HEK293 (cell line): ENCODE results near the gene TCHP.

Experiments
- SCRT2 ChIP-seq: fragments of 450-650 bp; formaldehyde crosslinking; IDR thresholded peaks from 2 replicates; pipeline ENCODE4 v1.5.1; 2016; ENCODE audit warnings: missing biosample characterization, missing genetic modification characterization
- SETDB1 ChIP-seq: IDR thresholded peaks from one replicate; pipeline ENCODE4 v1.6.1; 2017; ENCODE audit warnings: mild to moderate bottlenecking, low read length, moderate library complexity, mixed read lengths; ENCODE audit not compliant: insufficient read length
- ZNF10 ChIP-seq: fragments of 450-650 bp; formaldehyde crosslinking; IDR thresholded peaks from 2 replicates; pipeline ENCODE4 v1.5.1; 2017; ENCODE audit warnings: missing biosample characterization, missing genetic modification characterization
- ZNF341 ChIP-seq: fragments of 450-650 bp; formaldehyde crosslinking; IDR thresholded peaks from 2 replicates; pipeline ENCODE4; 2016; ENCODE audit warnings: low read depth, missing biosample characterization, missing genetic modification characterization
- ZNF654 ChIP-seq: fragments of 450-650 bp; formaldehyde crosslinking; IDR thresholded peaks from 2 replicates; pipeline ENCODE4 v1.5.1; 2016; ENCODE audit warnings: low read depth, missing biosample characterization, missing genetic modification characterization
- ZNF785 ChIP-seq: fragments of 450-650 bp; formaldehyde crosslinking; IDR thresholded peaks from 2 replicates; pipeline ENCODE4 v1.5.1; 2016; ENCODE audit warnings: missing biosample characterization, missing genetic modification characterization
- TF ChIP-seq, protein P1 (sequence below): fragments of 450-650 bp; formaldehyde crosslinking; IDR thresholded peaks from 2 replicates; pipeline ENCODE4 v1.5.1; 2017; ENCODE audit warnings: missing biosample characterization, missing genetic modification characterization
- TF ChIP-seq, protein P2 (sequence below): fragments of 450-650 bp; formaldehyde crosslinking; IDR thresholded peaks from 2 replicates; pipeline ENCODE4 v1.5.1; 2016; ENCODE audit warnings: missing biosample characterization, missing genetic modification characterization
- TF ChIP-seq, protein P3 (sequence below): fragments of 450-650 bp; formaldehyde crosslinking; optimal IDR thresholded peaks from 2 replicates; pipeline ENCODE3; 2016; ENCODE audit warnings: missing biosample characterization, mild to moderate bottlenecking, missing genetic modification characterization
- TF ChIP-seq, protein P4 (sequence below): fragments of 450-650 bp; formaldehyde crosslinking; IDR thresholded peaks from 2 replicates; pipeline ENCODE4 v1.5.1; 2016; ENCODE audit warnings: missing biosample characterization, missing genetic modification characterization
- TF ChIP-seq, protein P5 (sequence below): fragments of 450-650 bp; formaldehyde crosslinking; IDR thresholded peaks from 2 replicates; pipeline ENCODE4 v1.5.1; 2016; ENCODE audit warnings: missing biosample characterization, missing genetic modification characterization

DNA sequence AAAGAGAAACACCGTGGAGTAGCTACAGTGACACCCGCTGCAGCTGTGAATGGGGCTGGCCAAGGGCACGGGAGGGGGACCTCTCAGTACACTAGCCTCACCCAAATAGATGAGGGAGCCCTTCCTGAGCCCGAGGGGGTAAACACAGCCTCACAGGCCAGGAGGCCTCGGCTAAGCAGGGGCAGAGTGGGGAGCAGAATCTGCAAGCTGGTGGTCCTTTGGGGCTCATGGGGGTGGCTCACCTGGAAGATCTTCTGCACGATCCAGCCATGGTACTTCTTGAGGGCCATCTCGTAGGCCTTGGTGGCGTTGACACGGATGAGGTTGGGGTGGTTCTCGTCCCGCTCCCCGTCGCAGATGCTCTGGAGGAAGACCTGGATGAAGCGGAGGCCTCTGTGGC is 44.7 kb upstream of the TCHP start:
- TF ChIP-seq, protein P1, sequence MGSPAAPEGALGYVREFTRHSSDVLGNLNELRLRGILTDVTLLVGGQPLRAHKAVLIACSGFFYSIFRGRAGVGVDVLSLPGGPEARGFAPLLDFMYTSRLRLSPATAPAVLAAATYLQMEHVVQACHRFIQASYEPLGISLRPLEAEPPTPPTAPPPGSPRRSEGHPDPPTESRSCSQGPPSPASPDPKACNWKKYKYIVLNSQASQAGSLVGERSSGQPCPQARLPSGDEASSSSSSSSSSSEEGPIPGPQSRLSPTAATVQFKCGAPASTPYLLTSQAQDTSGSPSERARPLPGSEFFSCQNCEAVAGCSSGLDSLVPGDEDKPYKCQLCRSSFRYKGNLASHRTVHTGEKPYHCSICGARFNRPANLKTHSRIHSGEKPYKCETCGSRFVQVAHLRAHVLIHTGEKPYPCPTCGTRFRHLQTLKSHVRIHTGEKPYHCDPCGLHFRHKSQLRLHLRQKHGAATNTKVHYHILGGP (tag by site-specific recombination), result no peak
- TF ChIP-seq, protein P2, sequence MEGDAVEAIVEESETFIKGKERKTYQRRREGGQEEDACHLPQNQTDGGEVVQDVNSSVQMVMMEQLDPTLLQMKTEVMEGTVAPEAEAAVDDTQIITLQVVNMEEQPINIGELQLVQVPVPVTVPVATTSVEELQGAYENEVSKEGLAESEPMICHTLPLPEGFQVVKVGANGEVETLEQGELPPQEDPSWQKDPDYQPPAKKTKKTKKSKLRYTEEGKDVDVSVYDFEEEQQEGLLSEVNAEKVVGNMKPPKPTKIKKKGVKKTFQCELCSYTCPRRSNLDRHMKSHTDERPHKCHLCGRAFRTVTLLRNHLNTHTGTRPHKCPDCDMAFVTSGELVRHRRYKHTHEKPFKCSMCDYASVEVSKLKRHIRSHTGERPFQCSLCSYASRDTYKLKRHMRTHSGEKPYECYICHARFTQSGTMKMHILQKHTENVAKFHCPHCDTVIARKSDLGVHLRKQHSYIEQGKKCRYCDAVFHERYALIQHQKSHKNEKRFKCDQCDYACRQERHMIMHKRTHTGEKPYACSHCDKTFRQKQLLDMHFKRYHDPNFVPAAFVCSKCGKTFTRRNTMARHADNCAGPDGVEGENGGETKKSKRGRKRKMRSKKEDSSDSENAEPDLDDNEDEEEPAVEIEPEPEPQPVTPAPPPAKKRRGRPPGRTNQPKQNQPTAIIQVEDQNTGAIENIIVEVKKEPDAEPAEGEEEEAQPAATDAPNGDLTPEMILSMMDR (tag by site-specific recombination), result no peak
- no peak for TF ChIP-seq SCRT2
- TF ChIP-seq, protein P3, sequence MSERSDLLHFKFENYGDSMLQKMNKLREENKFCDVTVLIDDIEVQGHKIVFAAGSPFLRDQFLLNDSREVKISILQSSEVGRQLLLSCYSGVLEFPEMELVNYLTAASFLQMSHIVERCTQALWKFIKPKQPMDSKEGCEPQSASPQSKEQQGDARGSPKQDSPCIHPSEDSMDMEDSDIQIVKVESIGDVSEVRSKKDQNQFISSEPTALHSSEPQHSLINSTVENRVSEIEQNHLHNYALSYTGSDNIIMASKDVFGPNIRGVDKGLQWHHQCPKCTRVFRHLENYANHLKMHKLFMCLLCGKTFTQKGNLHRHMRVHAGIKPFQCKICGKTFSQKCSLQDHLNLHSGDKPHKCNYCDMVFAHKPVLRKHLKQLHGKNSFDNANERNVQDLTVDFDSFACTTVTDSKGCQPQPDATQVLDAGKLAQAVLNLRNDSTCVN (tag by site-specific recombination), result no peak
- TF ChIP-seq, protein P4, sequence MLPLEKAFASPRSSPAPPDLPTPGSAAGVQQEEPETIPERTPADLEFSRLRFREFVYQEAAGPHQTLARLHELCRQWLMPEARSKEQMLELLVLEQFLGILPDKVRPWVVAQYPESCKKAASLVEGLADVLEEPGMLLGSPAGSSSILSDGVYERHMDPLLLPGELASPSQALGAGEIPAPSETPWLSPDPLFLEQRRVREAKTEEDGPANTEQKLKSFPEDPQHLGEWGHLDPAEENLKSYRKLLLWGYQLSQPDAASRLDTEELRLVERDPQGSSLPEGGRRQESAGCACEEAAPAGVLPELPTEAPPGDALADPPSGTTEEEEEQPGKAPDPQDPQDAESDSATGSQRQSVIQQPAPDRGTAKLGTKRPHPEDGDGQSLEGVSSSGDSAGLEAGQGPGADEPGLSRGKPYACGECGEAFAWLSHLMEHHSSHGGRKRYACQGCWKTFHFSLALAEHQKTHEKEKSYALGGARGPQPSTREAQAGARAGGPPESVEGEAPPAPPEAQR, result no peak
- TF ChIP-seq ZNF10 (tag by site-specific recombination), result no peak
- TF ChIP-seq SETDB1, result no peak
- TF ChIP-seq, protein P5, sequence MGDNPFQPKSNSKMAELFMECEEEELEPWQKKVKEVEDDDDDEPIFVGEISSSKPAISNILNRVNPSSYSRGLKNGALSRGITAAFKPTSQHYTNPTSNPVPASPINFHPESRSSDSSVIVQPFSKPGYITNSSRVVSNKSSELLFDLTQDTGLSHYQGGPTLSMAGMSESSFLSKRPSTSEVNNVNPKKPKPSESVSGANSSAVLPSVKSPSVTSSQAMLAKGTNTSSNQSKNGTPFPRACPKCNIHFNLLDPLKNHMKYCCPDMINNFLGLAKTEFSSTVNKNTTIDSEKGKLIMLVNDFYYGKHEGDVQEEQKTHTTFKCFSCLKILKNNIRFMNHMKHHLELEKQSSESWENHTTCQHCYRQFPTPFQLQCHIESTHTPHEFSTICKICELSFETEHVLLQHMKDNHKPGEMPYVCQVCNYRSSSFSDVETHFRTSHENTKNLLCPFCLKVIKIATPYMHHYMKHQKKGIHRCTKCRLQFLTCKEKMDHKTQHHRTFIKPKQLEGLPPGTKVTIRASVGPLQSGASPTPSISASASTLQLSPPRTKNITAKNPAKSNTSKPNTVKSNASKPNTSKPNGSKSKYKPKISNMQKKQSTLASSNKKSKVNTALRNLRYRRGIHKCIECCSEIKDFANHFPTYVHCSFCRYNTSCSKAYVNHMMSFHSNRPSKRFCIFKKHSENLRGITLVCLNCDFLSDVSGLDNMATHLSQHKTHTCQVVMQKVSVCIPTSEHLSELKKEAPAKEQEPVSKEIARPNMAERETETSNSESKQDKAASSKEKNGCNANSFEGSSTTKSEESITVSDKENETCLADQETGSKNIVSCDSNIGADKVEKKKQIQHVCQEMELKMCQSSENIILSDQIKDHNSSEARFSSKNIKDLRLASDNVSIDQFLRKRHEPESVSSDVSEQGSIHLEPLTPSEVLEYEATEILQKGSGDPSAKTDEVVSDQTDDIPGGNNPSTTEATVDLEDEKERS, result no peak
- TF ChIP-seq ZNF341, result no peak
- TF ChIP-seq ZNF785, result no peak
- no peak for TF ChIP-seq ZNF654
